Measurements from ENCODE around the gene TSSK3.

GRCh38 chr1:32393136-32393535 lies 30.8 kb downstream of the TSSK3 start:
- TF ChIP-seq CTCF (IDR thresholded peaks at IDR 0.05; ENCODE audit: low read depth, low read length): no peak
- TF ChIP-seq POLR2A (IDR thresholded peaks at IDR 0.05; ENCODE audit: extremely low read depth, insufficient read length): no peak
- no peak for TF ChIP-seq MYC (IDR thresholded peaks at IDR 0.05; ENCODE audit: low read depth, low read length)
